Common myeloid progenitor, CD34-positive (primary cell): ENCODE measurements around the gene TMEM240.
"Not testable (repeated sequence)": the region's sequence is repeated elsewhere in the genome, so short reads cannot be mapped to it uniquely, and the experiment has no call there.

Experiments used
- CTCF ChIA-PET: fragments of 350-600 bp; sonication (Branson Sonifier 250); formaldehyde crosslinking; loops from one replicate; lab custom pipeline; 2021; ENCODE audit warnings: antibody characterized with exemption; lab: Charles Lee
- POLR2A ChIA-PET: fragments of 350-600 bp; sonication (Branson Sonifier 250); formaldehyde crosslinking; loops from one replicate; lab custom pipeline; 2021; ENCODE audit warnings: antibody characterized with exemption; lab: Charles Lee
- DNase-seq, 3 donors: peaks; one replicate each; pipeline versions ENCODE4 v3.0.0 to v3.0.0-alpha.2; 2013
- H3K27ac ChIP-seq, 2 experiments: 1 replicate in 1 of 2; 2 replicates in 1 of 2; pipeline ENCODE4 v1.7.0; 2013; ENCODE audit warnings: inconsistent platforms in 2 of 2, low read length in 2 of 2, mild to moderate bottlenecking in 2 of 2, low read depth in 1 of 2, moderate library complexity in 1 of 2; ENCODE audit not compliant: severe bottlenecking in 2 of 2, insufficient read depth in 1 of 2, poor library complexity in 1 of 2
- H3K27me3 ChIP-seq, 5 experiments: replicated peaks in 2 of 5; 1 replicate in 3 of 5; 2 replicates in 2 of 5; pipeline versions ENCODE4 v1.6.1 to v1.7.0; 2013; ENCODE audit warnings: low read length in 4 of 5, mild to moderate bottlenecking in 2 of 5, moderate library complexity in 2 of 5, inconsistent platforms in 1 of 5; ENCODE audit not compliant: insufficient read depth in 5 of 5, control insufficient read depth in 4 of 5
- H3K36me3 ChIP-seq, 4 experiments: 1 replicate in 2 of 4; 2 replicates in 2 of 4; pipeline versions ENCODE4 v1.6.1 to v1.7.0; 2013; ENCODE audit warnings: low read length in 3 of 4, control low read depth in 1 of 4, mild to moderate bottlenecking in 1 of 4; ENCODE audit not compliant: control insufficient read depth in 4 of 4, insufficient read depth in 4 of 4
- H3K4me1 ChIP-seq, 4 experiments: 1 replicate in 3 of 4; 2 replicates in 1 of 4; pipeline versions ENCODE4 v1.6.1 to v1.7.1; 2013; ENCODE audit warnings: low read length in 3 of 4, mild to moderate bottlenecking in 3 of 4, control low read depth in 1 of 4, inconsistent platforms in 1 of 4, moderate library complexity in 1 of 4; ENCODE audit not compliant: control insufficient read depth in 4 of 4, insufficient read depth in 4 of 4; ENCODE audit errors: control extremely low read depth in 1 of 4
- H3K4me3 ChIP-seq, 7 experiments: 1 replicate in 4 of 7; 2 replicates in 3 of 7; pipeline versions ENCODE4 v1.5.1 to v1.7.0; 2013; ENCODE audit warnings: mild to moderate bottlenecking in 7 of 7, low read length in 6 of 7, moderate library complexity in 6 of 7, inconsistent platforms in 2 of 7, low read depth in 2 of 7, control low read depth in 1 of 7; ENCODE audit not compliant: insufficient read depth in 4 of 7, control insufficient read depth in 1 of 7; ENCODE audit errors: extremely low read depth in 1 of 7
- H3K9me3 ChIP-seq, 5 experiments: 1 replicate in 4 of 5; 2 replicates in 1 of 5; pipeline versions ENCODE4 v1.6.1 to v1.7.1; 2013; ENCODE audit warnings: low read length in 4 of 5, mild to moderate bottlenecking in 2 of 5, inconsistent platforms in 1 of 5, low read depth in 1 of 5, moderate library complexity in 1 of 5; ENCODE audit not compliant: control insufficient read depth in 4 of 5, insufficient read depth in 2 of 5; ENCODE audit errors: control extremely low read depth in 1 of 5
- WGBS: methylation state at CpG from one replicate; pipeline ENCODE4 v1.1.5; 2013; ENCODE audit not compliant: insufficient coverage; 5-methylcytosine and 5-hydroxymethylcytosine counted together

Gene TMEM240

DNA sequence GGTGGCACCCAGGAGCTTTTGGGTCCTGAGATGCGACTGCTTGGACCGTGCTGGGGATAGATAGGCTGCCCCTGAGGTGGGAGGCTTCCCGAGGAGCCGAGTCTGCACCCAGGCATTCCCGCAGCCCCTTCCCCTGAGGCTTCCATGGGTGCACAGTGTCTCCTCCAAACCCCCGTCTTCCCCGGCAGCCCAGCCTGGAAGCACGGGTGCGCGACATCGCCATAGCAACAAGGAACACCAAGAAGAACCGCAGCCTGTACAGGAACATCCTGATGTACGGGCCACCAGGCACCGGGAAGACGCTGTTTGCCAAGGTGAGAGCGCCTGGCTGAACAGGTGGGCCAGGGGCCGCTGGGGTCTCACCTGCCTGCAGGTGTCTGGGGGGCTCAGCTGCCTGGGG lies 16.8 kb downstream of the TMEM240 start:
- H3K27me3 ChIP-seq, H3K9me3 ChIP-seq, CTCF ChIA-PET, H3K4me1 ChIP-seq, H3K27ac ChIP-seq, H3K4me3 ChIP-seq, DNase-seq, POLR2A ChIA-PET: not testable (repeated sequence)
- 96% methylated on average over 11 of the region's 17 CpGs for WGBS
- peaks cover 2 to 44% (median 17%) of the 10 kb centered on the region in 4 experiments for H3K36me3 ChIP-seq

DNA sequence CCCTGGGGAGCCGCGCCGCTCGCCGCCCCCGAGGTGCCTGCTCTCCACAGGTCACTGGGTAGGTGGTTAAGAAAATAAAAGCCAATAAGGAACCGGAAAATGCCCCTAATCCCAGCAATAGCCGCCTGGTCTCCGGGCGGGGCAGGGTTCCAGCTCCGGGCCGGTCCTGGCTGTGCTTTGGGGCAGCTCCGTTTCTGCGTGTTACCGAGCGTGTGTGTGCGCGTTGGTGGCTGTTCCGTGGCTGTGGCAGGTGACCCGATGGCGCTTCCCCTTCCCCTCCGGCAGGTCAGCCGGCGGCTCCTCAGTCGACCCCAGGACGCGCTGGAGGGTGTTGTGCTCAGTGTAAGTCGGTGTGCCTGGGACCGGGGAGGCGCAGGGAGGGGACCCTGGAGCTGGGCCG lies 17.2 kb downstream of the TMEM240 start:
- H3K4me1 ChIP-seq, H3K27ac ChIP-seq, DNase-seq, H3K9me3 ChIP-seq, H3K4me3 ChIP-seq, H3K27me3 ChIP-seq, POLR2A ChIA-PET: not testable (repeated sequence)
- peaks cover 2 to 42% (median 17%) of the 10 kb centered on the region in 4 experiments for H3K36me3 ChIP-seq
- CTCF ChIA-PET, result interaction anchor here (0.6 kb wide), 1 partner anchor 35 kb away, joined by 4 read pairs; no protein-coding TSS in a partner anchor
- 96% methylated on average over 15 of the region's 31 CpGs for WGBS

DNA sequence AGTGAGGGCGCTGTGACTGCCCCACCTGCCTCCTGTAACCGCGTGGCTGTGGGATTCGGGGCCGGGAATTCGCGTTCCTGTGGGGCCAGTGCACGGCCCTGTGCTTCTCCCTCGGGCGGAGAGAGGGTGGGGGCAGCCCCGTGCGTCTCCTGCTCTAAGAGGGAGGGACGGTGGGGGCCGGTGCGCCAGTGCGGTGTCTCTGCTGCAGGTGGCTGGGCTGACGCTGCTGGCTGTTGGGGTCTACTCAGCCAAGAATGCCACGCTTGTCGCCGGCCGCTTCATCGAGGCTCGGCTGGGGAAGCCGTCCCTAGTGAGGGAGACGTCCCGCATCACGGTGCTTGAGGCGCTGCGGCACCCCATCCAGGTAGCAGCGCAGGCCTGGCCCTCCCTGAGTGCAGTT lies 17.9 kb downstream of the TMEM240 start:
- CTCF ChIA-PET, result interaction anchor here (0.6 to 1.4 kb wide), 2 partner anchors 18 to 36 kb away, joined by 4 to 5 read pairs; no protein-coding TSS in a partner anchor
- H3K27me3 ChIP-seq, H3K4me3 ChIP-seq, H3K4me1 ChIP-seq, POLR2A ChIA-PET, H3K9me3 ChIP-seq, H3K27ac ChIP-seq, DNase-seq: not testable (repeated sequence)
- WGBS, result 92% methylated on average over 22 of the region's 30 CpGs
- H3K36me3 ChIP-seq, result peaks cover 2 to 43% (median 19%) of the 10 kb centered on the region in 4 experiments

DNA sequence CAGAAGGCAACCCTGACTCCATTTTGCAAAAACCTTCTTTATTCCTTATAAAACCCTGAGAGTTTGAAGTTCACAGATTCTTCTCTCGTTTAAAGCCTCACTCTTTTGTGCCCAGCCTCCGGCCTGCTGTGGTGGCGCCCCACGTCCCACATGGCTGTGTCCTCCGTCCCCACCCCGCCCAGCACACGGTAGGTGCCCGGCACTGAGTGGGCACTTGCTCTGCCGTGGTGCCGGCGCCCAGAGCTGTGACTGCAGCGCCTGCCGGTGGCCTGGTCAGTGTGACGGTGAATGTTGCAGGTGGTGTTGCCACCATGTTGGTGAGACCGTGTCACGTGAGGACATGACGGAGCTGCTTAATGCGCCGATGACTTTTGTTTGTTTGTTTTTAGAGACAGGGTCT lies 19.1 kb downstream of the TMEM240 start:
- CTCF ChIA-PET, result interaction anchor here (1.3 to 1.4 kb wide), 2 partner anchors 16 to 17 kb away, joined by 4 to 5 read pairs; no protein-coding TSS in a partner anchor
- H3K36me3 ChIP-seq, result peaks cover 2 to 43% (median 19%) of the 10 kb centered on the region in 4 experiments
- no peak overlapping the region for H3K4me3 ChIP-seq
- POLR2A ChIA-PET, result no interaction called here
- no peak overlapping the region for H3K27ac ChIP-seq
- H3K9me3 ChIP-seq, result no peaks in the 10 kb centered on the region
- H3K27me3 ChIP-seq, result no peaks in the 10 kb centered on the region
- no peak for DNase-seq
- 100% methylated on average over 13 of the region's 19 CpGs for WGBS
- no peaks in the 10 kb centered on the region for H3K4me1 ChIP-seq

DNA sequence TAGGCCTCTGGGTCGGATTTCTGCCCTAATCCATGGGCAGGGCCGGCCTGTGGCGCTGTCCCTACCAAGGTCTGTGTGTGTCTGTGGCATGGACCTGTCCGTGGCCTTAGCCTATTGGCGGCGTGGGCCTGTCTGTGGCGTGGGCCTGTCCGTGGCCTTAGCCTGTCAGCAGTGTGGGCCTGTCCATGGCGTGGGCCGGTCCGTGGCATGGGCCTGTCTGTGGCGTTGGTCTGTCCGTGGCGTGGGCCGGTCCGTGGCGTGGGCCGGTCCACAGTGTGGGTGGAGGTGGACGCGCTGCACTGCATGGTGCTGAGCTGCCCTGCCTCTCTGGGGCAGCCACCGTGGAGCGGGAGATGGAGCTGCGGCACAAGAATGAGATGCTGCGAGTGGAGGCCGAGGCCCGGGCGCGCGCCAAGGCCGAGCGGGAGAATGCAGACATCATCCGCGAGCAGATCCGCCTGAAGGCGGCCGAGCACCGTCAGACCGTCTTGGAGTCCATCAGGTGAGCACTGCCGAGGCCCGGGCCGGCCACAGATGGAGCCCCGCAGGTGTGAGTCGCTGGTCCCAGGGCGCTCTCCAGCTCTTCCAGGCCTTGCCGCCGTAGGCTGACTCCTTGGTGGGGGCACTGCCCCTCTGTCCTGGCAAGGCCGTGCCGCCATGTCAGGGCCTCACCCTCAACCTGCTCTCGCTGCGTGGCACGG lies 20.5 kb downstream of the TMEM240 start:
- POLR2A ChIA-PET, H3K9me3 ChIP-seq, H3K27me3 ChIP-seq, DNase-seq, H3K27ac ChIP-seq, H3K4me1 ChIP-seq, CTCF ChIA-PET, H3K4me3 ChIP-seq: not testable (repeated sequence)
- peaks cover 0 to 40% (median 22%) of the 10 kb centered on the region in 4 experiments for H3K36me3 ChIP-seq
- WGBS, result 98% methylated on average over 38 of the region's 51 CpGs

DNA sequence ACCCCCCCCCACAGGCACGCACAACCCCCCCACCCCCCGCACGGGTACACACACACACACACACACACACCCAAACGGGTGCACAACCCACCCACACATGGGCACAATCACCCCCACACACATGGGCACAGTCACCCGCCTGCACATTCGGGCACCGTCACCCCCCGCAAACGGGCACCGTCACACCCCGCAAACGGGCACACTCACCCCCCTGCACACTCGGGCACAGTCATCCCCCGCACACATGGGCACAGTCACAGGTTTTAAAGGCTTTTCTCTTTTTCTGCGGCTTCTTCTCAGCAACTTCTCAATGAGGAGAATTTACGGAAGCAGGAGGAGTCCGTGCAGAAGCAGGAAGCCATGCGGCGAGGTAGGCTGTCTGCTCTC lies 21.8 kb downstream of the TMEM240 start:
- POLR2A ChIA-PET, H3K4me3 ChIP-seq, CTCF ChIA-PET, H3K27ac ChIP-seq, H3K9me3 ChIP-seq, H3K4me1 ChIP-seq, H3K27me3 ChIP-seq, DNase-seq: not testable (repeated sequence)
- 93% methylated on average over 3 of the region's 19 CpGs for WGBS
- peaks cover 0 to 36% (median 22%) of the 10 kb centered on the region in 4 experiments for H3K36me3 ChIP-seq

DNA sequence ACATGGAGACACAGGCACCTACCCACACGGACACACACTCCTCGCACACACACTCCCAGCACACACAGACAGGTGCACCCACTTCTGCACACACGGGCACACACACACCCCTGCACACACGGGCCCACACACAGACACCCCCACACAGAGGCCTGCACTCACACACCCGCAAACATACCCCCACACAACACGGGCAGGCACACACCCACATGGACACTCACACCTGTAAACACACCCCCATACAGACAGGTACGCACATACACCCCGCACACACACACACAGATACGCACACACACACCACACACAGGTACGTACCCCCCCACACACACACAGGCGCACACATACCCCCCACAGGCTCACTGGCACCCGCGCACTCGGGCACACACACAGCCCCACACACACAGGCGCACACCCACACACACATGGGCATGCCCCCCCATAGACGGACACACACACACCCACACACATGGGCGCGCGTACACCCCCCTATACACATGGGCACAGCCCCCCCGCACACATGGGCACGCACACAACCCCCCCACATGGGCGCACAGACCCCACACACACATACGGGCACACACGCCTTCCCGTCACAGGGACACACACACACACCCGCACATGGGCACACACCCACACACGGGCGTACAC lies 22.3 kb downstream of the TMEM240 start:
- Histone ChIP-seq H3K27me3 (no peaks in the 10 kb centered on the region), H3K9me3 (no peaks in the 10 kb centered on the region), H3K27ac (no peak overlapping the region), H3K4me1 (peaks cover 0 to 8% (median 2%) of the 10 kb centered on the region in 4 experiments), H3K36me3 (peaks cover 0 to 34% (median 22%) of the 10 kb centered on the region in 4 experiments), H3K4me3 (no peak overlapping the region)
- ChIA-PET POLR2A (no interaction called here), CTCF (no interaction called here)
- 97% methylated on average over 5 of the region's 28 CpGs for WGBS
- no peak for DNase-seq
